Hepatocyte (in vitro differentiated cells): Measurements from ENCODE around the gene CORIN. TPM values are rescaled to one million over a fixed set of nuclear protein-coding genes. Genes with fewer than 3 reads are reported as not detected.

Experiments used
- DNase-seq: peaks from one replicate; pipeline ENCODE4 v3.0.0-alpha.2; 2016; ENCODE audit warnings: low spot score
- H2AFZ ChIP-seq: fragments of 200-600 bp; sonication (generic); 2 replicates; pipeline ENCODE4 v1.6.0; 2016; ENCODE audit warnings: antibody characterized with exemption, mild to moderate bottlenecking
- H3K27ac ChIP-seq: fragments of 200-600 bp; sonication (generic); 2 replicates; pipeline ENCODE4 v1.5.1; 2016; ENCODE audit warnings: mild to moderate bottlenecking
- H3K27me3 ChIP-seq: fragments of 200-600 bp; sonication (generic); 2 replicates; pipeline ENCODE4 v1.6.1; 2016
- H3K36me3 ChIP-seq: fragments of 200-600 bp; sonication (generic); replicated peaks from 2 replicates; pipeline ENCODE4 v1.5.1; 2016; ENCODE audit warnings: low read depth; ENCODE audit not compliant: insufficient read depth
- H3K4me1 ChIP-seq: fragments of 200-600 bp; sonication (generic); 2 replicates; pipeline ENCODE4 v1.5.1; 2016; ENCODE audit warnings: mild to moderate bottlenecking, moderate library complexity; ENCODE audit not compliant: insufficient read depth
- H3K4me2 ChIP-seq: fragments of 200-600 bp; sonication (generic); 2 replicates; pipeline ENCODE4 v1.6.0; 2016
- H3K4me3 ChIP-seq: fragments of 200-600 bp; sonication (generic); 2 replicates; pipeline ENCODE4 v1.5.1; 2016; ENCODE audit warnings: mild to moderate bottlenecking
- H3K79me2 ChIP-seq: fragments of 200-600 bp; sonication (generic); 2 replicates; pipeline ENCODE4 v1.6.0; 2017; ENCODE audit warnings: mild to moderate bottlenecking
- H3K9me2 ChIP-seq: fragments of 200-600 bp; sonication (generic); replicated peaks from 2 replicates; pipeline ENCODE4 v1.6.0; 2017; ENCODE audit warnings: mild to moderate bottlenecking; ENCODE audit not compliant: insufficient read depth
- H3K9me3 ChIP-seq: fragments of 200-600 bp; sonication (generic); 2 replicates; pipeline ENCODE4 v1.5.1; 2016; ENCODE audit warnings: low read depth, mild to moderate bottlenecking
- H4K20me1 ChIP-seq: fragments of 200-600 bp; sonication (generic); 2 replicates; pipeline ENCODE4 v1.6.0; 2016; ENCODE audit warnings: mild to moderate bottlenecking; ENCODE audit not compliant: insufficient read depth, poor library complexity, severe bottlenecking
- CTCF ChIP-seq: fragments of 200-600 bp; sonication (generic); IDR thresholded peaks from 2 replicates; pipeline ENCODE4 v1.5.1; 2016; ENCODE audit warnings: antibody characterized with exemption, mild to moderate bottlenecking; ENCODE audit not compliant: poor library complexity
- EZH2 ChIP-seq: fragments of 200-600 bp; sonication (generic); IDR thresholded peaks from 2 replicates; pipeline ENCODE4 v1.6.1; 2016; ENCODE audit warnings: antibody characterized with exemption, mild to moderate bottlenecking, borderline replicate concordance
- EZH2phosphoT487 ChIP-seq: fragments of 200-600 bp; sonication (generic); IDR thresholded peaks from one replicate; pipeline ENCODE4 v1.6.1; 2018; ENCODE audit warnings: antibody characterized with exemption, mild to moderate bottlenecking, low read depth, moderate library complexity; ENCODE audit not compliant: unreplicated experiment, severe bottlenecking
- WGBS: methylation state at CpG from one replicate; pipeline ENCODE4 v1.1.6; 2016; ENCODE audit warnings: low lambda C conversion rate; ENCODE audit errors: missing lambda C conversion rate; 5-methylcytosine and 5-hydroxymethylcytosine counted together
- polyA plus RNA-seq: library from polyadenylated mRNA; unstranded; fragments of >200 nt; fragmentation: Nextera tagmentation; extraction: Ambion mirVana; gene quantifications from 2 replicates; pipeline ENCODE4 v1.2.1, GENCODE V29; 2016
- total RNA-seq: library from RNA; depleted of rRNA; stranded (reverse); fragments of >200 nt; gene quantifications from 2 replicates; pipeline ENCODE4 v1.2.3, GENCODE V29; 2014

The CORIN gene
- total and polyA plus RNA-seq, 2 experiments from 2014 or later, result 0.13 to 0.40 TPM

- Histone ChIP-seq H4K20me1 (no peaks in the 10 kb centered on the region), H3K27ac (no peak overlapping the region), H3K9me2 (no peaks in the 10 kb centered on the region), H3K27me3 (no peaks in the 10 kb centered on the region), H3K9me3 (no peaks in the 10 kb centered on the region), H3K4me1 (no peaks in the 10 kb centered on the region), H3K4me3 (no peak overlapping the region), H3K36me3 (no peaks in the 10 kb centered on the region), H3K79me2 (no peaks in the 10 kb centered on the region), H3K4me2 (no peak overlapping the region), H2AFZ (no peak overlapping the region)
- no peak for TF ChIP-seq EZH2
- TF ChIP-seq EZH2phosphoT487, result no peak
- no peak for TF ChIP-seq CTCF
- DNase-seq, result no peak
These were observed 213.8 kb downstream of the CORIN start for GRCh38 chr4:47624031-47624441.

DNA sequence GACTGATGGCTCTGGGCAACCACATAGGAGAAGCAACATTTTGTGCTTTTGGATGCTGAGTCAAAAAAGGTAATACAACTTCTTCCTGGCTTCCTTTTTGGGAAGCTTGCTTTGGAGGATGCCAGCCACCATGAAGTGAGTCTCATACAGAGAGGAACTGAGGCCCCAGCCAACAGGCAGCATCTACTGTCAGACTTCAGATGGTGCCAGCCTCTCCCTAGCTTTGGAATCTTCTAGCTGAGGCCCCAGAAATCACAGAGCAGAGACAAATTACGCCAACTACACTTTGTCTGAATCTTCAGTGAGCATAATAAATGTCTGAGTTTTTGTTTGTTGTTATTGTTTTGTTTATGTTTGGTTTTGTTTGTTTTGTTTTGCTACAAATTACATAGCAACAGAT is 216.7 kb downstream of the CORIN start:
- no peak for TF ChIP-seq CTCF
- no peak for TF ChIP-seq EZH2phosphoT487
- no peak for TF ChIP-seq EZH2
- no peaks in the 10 kb centered on the region for H3K79me2 ChIP-seq
- H3K4me3 ChIP-seq, result no peak overlapping the region
- H3K36me3 ChIP-seq, result no peaks in the 10 kb centered on the region
- H3K4me2 ChIP-seq, result no peak overlapping the region
- no peak overlapping the region for H2AFZ ChIP-seq
- H3K9me2 ChIP-seq, result no peaks in the 10 kb centered on the region
- no peak for DNase-seq
- H3K27me3 ChIP-seq, result no peaks in the 10 kb centered on the region
- H4K20me1 ChIP-seq, result no peaks in the 10 kb centered on the region
- no peak overlapping the region for H3K27ac ChIP-seq
- no peaks in the 10 kb centered on the region for H3K9me3 ChIP-seq
- 81% methylated on average over 1 of the region's 1 CpG for WGBS
- H3K4me1 ChIP-seq, result no peaks in the 10 kb centered on the region

DNA sequence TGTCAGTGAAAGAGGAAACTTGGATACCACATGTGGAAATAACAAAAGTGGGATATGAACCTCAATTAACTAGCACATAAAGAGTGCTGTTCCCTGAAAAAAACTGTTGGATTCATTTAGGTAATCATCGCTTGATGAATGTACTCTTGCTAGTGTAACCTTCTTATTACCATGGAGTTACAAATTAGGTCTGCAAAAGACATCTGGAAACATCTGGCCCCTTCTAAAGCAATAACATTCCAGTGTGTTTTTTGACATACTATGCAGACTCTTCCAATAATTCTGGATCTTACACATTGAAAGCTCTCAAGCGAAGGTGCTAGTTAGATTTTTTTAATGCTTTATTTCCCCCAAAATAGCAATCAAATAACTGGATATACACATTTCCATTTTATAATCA is 218.2 kb downstream of the CORIN start:
- Histone ChIP-seq H3K27me3 (no peaks in the 10 kb centered on the region), H4K20me1 (no peaks in the 10 kb centered on the region), H3K4me3 (no peak overlapping the region), H3K9me2 (no peaks in the 10 kb centered on the region), H3K4me2 (no peak overlapping the region), H3K79me2 (no peaks in the 10 kb centered on the region), H3K9me3 (no peaks in the 10 kb centered on the region), H3K36me3 (no peaks in the 10 kb centered on the region), H3K4me1 (no peaks in the 10 kb centered on the region), H3K27ac (no peak overlapping the region), H2AFZ (no peak overlapping the region)
- TF ChIP-seq CTCF, result no peak
- no peak for TF ChIP-seq EZH2phosphoT487
- TF ChIP-seq EZH2, result no peak
- DNase-seq, result no peak
- 92% methylated on average over 2 of the region's 2 CpGs for WGBS

DNA sequence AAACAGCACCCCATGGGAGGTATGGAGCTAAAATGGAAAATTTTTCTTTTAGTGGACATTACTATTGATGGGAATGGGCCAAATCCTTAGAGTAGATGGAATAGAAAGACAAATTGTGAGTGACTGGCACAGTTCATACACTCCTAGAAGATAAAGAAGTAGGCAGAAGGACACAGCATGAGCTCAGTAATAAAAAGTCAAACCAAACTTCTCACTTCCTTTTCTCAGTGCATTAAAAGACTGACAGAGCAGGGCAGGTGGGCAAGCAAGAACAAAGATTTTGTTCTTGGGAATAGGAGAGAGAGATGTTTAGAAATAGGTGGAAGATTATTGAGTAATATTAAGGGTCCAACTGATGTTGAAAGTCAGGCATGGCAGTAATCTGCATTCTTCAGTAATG is 220.3 kb downstream of the CORIN start:
- Histone ChIP-seq H3K36me3 (no peaks in the 10 kb centered on the region), H3K9me3 (no peaks in the 10 kb centered on the region), H3K4me1 (no peaks in the 10 kb centered on the region), H3K27ac (no peak overlapping the region), H3K9me2 (no peaks in the 10 kb centered on the region), H3K27me3 (no peaks in the 10 kb centered on the region), H3K4me2 (no peak overlapping the region), H4K20me1 (no peaks in the 10 kb centered on the region), H3K4me3 (no peak overlapping the region), H3K79me2 (no peaks in the 10 kb centered on the region), H2AFZ (no peak overlapping the region)
- TF ChIP-seq EZH2 (no peak), CTCF (no peak), EZH2phosphoT487 (no peak)
- DNase-seq, result no peak
